NCI-H526 treated with DMSO at 0.1 percent for 48 hours (cell line): ENCODE measurements around the gene C12orf54.
"Not testable (repeated sequence)": the region's sequence is repeated elsewhere in the genome, so short reads cannot be mapped to it uniquely, and the experiment has no call there.

Experiments
- DNase-seq: peaks from one replicate; lab custom pipeline; 2025; lab: John Stamatoyannopoulos, UW

C12orf54 gene

DNA sequence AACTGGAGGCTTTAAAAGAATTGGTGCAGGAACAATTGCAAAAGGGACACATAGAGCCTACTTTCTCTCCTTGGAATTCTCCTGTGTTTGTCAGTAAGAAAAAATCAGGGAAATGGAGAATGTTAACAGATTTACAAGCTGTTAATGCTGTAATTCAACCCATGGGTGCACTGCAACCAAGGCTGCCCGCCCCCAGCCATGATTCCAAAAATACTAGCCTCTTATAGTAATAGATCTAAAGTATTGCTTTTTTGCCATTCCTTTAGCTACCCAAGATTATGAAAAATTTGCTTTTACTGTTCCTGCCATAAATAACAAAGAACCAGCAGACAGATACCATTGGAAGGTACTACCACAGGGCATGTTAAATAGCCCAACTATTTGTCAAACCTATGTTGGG is 27.8 kb downstream of the C12orf54 start:
- no peak for DNase-seq

DNA sequence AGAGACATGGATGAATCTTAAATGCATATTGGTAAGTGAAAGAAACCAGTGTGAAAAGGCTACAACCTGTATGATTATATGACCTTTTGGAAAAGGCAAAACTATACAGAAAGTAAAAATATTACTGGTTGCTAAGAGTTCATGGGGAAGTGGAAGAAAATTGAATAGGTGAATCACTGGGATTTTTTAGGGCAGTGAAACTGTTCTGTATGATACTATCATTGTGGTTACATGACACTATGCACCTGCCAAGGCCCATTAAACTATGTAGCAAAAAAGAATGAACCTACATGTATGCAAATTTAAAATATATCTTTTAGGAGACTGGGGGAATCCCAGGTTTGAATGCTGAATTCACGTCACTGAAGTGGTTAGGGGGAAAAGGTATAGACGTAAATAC is 30.6 kb downstream of the C12orf54 start:
- no peak for DNase-seq

DNA sequence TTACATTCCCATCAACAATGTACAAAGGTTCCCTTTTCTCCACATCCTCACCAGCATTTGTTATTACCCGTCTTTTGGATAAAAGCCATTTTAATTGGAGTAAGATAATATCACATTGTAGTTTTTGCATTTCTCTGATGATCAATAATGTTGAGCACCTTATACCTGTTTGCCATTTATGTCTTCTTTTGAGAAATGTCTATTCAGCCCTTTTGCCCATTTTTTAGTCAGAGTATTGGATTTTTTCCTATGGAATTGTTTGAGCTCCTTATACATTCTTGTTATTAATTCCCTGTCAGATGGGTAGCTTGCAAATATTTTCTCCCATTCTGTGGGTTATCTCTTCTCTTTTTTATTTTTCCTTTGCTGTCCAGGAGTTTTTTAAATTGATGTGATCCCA is 32.4 kb downstream of the C12orf54 start:
- DNase-seq, result no peak

DNA sequence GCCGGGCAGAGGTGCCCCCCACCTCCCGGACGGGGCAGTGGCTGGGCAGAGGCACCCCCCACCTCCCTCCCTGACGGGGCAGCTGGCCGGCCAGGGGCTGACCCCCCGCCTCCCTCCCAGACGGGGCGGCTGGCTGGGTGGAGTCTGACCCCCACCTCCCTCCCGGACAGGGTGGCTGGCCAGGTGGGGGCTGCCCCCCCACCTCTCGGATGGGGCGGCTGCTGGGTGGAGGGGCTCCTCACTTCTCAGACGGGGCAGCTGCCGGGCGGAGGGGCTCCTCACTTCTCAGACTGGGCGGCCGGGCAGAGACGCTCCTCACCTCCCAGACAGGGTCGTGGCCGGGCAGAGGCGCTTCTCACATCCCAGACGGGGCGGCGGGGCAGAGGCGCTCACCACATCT is 38.1 kb downstream of the C12orf54 start:
- DNase-seq, result not testable (repeated sequence)

DNA sequence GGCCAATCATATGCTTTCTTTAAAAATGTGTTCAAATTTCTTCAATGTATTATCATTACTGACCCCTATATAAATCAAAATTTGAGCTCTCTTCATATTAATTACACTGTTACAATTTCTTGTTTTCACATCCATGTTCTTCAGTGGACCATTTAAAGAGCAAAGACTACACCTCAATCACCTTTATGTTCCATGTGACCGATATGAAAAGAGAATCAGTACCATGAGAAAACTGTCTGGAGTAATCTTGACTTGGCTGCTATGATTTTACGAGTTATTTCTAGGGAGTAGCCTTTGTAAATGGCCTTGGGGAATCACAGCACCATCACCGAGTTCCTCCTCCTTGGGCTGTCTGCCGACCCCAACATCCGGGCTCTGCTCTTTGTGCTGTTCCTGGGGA is 43.0 kb downstream of the C12orf54 start, which contains the start of gene OR8S1:
TSS of gene OR8S1 (plus strand) at position 301 of the 400 bp plus-strand sequence. CDS start at position 301, 0 bp downstream.
- DNase-seq, result no peak

DNA sequence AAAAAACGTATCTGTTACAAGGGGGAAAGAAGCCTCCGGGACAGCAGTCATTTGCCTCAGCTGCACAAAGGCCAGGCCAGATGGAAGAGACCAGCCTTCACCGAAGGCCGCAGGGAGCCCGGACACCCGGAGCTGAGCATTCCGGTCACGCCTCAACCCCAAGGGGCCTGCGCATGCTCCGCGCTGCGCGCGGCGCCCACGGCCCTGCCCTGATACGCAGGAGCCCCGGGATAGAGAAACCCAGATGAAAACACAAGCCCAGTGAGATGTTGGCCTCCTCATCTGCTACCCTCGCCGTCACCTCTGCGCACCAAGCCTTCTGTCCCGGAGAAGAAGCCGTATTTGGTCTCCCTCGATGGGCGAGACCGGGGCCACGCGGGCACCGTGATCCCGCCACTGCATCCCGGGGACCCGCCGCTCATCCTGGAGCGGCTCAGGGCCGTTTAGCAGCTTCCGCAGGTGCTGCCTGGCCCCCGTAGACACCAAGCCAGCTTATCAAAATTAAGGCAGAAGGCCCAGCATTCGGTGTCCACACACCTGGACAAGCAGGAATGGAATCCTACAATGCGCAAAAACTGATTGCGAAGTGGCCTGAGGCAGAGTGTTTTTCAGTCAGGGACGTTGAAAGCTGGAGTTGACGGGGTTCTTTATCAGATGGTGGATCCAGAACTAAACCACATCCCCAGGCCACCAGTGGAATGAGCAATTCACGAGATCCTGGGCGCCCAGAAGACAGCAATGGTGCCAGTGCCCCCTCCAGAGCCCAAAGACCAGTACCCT is 45.8 kb downstream of the C12orf54 start:
- DNase-seq, result no peak

DNA sequence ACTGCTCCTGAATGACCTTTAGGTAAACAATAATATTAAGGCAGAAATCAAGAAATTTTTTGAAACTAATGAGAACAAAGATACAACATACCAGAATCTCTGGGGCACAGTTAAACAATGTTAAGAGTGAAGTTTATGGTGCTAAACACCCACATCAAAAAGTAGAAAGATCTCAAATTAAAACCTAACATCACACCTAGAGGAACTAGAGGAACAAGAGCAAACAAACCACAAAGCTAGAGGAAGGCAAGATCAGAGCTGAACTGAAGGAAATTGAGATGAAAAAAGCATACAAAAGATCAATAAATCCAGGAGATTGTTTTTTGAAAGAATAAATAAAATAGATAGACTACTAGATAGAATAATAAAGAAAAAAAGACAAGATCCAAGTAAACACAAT is 50.3 kb downstream of the C12orf54 start:
- DNase-seq, result no peak

DNA sequence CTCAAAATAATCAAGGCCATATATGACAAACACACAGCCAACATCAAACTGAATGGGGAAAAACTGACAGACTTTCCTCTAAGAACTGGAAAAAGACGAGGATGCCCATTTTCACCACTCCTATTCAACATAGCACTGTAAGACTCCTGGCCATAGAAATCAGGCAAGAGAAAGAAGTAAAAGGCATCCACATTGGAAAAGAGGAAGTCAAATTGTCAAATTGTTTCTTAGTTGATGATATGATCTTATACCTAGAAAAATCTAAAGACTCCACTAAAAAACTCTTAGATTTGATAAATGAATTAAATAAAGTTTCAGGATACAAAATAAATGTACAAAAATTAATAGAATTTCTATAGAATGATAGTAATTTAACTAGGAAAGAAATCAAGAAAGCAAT is 54.3 kb downstream of the C12orf54 start:
- no peak for DNase-seq

DNA sequence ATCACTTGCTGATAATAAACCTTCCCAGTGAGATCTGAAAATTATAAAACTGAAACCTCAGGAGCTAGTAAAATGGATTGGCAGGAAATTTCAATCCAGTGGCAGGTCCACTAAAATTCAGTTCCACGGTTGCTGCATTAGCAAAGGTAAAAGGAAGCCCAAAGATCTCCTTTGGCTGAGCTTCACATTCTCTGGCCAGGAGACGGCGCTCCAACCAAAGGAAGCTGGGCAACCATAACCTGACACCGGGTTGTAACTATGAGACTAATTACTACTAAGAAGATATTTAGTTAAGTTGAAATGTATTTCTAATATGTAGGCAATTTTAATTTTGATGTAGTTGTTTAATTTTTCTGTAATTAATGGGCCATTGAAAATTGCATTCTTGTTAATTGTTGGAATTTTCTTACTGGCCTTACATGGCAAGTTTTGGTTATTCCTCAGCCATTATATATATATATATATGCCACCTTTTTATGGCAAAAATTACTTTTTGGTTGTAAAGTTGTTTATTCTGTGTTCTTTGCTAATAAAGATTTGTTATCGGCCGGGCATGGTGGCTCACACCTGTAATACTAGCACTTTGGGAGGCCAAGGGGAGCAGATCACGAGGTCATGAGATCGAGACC is 60.1 kb downstream of the C12orf54 start:
- DNase-seq, result peak; percentile 17

DNA sequence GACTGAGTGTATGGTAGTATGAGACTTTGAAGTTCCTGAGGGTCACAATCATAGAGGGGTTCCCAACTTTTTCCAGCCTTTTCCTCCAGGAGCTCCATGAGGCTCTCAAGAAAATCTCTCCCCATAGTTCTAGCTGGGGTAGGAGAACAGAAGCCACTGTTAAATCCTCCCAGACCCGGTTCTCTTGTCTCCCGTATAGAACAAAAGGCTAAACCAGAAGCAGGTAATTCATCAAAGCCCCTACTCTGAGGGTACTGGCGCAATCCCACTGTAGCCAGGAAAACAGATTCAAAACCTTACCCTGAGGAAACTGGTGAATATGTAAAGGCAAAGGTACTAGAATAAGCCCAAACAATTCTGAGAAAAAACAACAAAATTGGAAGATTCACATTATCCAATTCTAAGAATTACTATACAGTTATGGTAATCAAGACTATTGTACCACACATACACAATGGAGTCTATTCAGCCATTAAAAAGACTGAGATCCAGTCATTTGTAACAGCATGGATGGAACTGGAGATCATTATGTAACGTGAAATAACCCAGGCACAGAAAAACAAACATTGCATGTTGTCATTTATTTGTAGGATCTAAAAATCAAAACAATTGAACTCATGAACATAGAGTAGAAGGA is 63.7 kb downstream of the C12orf54 start:
- no peak for DNase-seq
